ENCODE results near the gene CHST13.
"Not testable (repeated sequence)": the region's sequence is repeated elsewhere in the genome, so short reads cannot be mapped to it uniquely, and the experiment has no call there.

Gene CHST13

DNA sequence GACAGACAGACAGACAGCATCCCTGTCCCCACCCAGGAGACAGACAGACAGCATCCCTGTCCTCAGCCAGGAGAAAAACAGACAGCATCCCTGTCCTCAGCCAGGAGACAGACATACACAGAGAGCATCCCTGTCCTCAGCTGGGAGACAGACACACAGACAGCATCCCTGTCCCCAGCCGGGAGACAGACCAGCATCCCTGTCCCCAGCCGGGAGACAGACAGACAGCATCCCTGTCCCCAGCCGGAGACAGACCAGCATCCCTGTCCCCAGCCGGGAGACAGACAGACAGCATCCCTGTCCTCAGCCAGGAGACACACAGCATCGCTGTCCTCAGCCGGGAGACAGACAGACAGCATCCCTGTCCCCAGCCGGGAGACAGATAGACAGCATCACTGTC lies 10.8 kb downstream of the CHST13 start:
- not testable (repeated sequence) for H3K9me3 ChIP-seq (ENCODE audit: control insufficient read depth, insufficient read depth, low read length); H3K36me3 ChIP-seq (ENCODE audit: control insufficient read depth, insufficient read depth, low read length); H3K27ac ChIP-seq (ENCODE audit: low read length); H3K4me1 ChIP-seq (ENCODE audit: control insufficient read depth, insufficient read depth, low read length); DNase-seq (ENCODE audit: low read depth, low spot score); H3K4me3 ChIP-seq (ENCODE audit: low read length); H3K27me3 ChIP-seq (ENCODE audit: control insufficient read depth, insufficient read depth, low read length)
- no CpG with 5 or more reads among the region's 7 CpGs for WGBS (ENCODE audit: insufficient coverage, insufficient read length)

DNA sequence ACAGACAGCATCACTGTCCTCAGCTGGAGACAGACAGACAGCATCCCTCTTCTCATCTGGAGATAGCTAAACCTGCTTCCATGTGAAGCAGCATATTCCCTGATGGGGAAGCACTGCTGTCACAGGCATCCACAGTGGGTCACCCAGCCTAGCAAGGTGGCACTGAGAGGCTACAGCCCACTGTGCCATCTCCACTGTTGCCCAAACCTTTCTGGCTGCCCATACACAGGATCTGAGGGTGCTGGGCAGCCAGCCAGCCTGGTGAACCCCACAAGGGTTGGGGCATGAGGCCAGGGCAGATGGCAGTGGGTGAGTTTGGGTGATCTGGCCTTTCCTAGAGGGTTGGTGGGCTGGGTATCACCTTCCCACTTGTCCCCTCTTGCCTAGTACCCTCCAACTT lies 11.7 kb downstream of the CHST13 start:
- Histone ChIP-seq H3K4me1 (ENCODE audit: control insufficient read depth, insufficient read depth, low read length) (no peaks in the 10 kb centered on the region), H3K27me3 (ENCODE audit: control insufficient read depth, insufficient read depth, low read length) (no peaks in the 10 kb centered on the region), H3K9me3 (ENCODE audit: control insufficient read depth, insufficient read depth, low read length) (no peaks in the 10 kb centered on the region), H3K4me3 (ENCODE audit: low read length) (no peak overlapping the region), H3K27ac (ENCODE audit: low read length) (no peak overlapping the region), H3K36me3 (ENCODE audit: control insufficient read depth, insufficient read depth, low read length) (no peaks in the 10 kb centered on the region)
- DNase-seq (ENCODE audit: low read depth, low spot score), result no peak

GRCh38 chr3:126536126-126536525 lies 12.2 kb downstream of the CHST13 start:
- no peak overlapping the region for H3K27ac ChIP-seq (ENCODE audit: low read length)
- no peak for DNase-seq (ENCODE audit: low read depth, low spot score)
- no peaks in the 10 kb centered on the region for H3K27me3 ChIP-seq (ENCODE audit: control insufficient read depth, insufficient read depth, low read length)
- WGBS (ENCODE audit: insufficient coverage, insufficient read length), result no CpG with 5 or more reads among the region's 3 CpGs
- H3K4me1 ChIP-seq (ENCODE audit: control insufficient read depth, insufficient read depth, low read length), result no peaks in the 10 kb centered on the region
- H3K36me3 ChIP-seq (ENCODE audit: control insufficient read depth, insufficient read depth, low read length), result no peaks in the 10 kb centered on the region; the same call in 1 of the 2 replicates
- H3K4me3 ChIP-seq (ENCODE audit: low read length), result no peak overlapping the region
- no peaks in the 10 kb centered on the region for H3K9me3 ChIP-seq (ENCODE audit: control insufficient read depth, insufficient read depth, low read length)

- H3K4me3 ChIP-seq (ENCODE audit: low read length), result no peak overlapping the region
- no peak overlapping the region for H3K27ac ChIP-seq (ENCODE audit: low read length)
- H3K9me3 ChIP-seq (ENCODE audit: control insufficient read depth, insufficient read depth, low read length), result no peaks in the 10 kb centered on the region
- DNase-seq (ENCODE audit: low read depth, low spot score), result no peak
- no peaks in the 10 kb centered on the region; the same call in 1 of the 2 replicates for H3K36me3 ChIP-seq (ENCODE audit: control insufficient read depth, insufficient read depth, low read length)
- no peaks in the 10 kb centered on the region for H3K4me1 ChIP-seq (ENCODE audit: control insufficient read depth, insufficient read depth, low read length)
- no CpG with 5 or more reads among the region's 9 CpGs for WGBS (ENCODE audit: insufficient coverage, insufficient read length)
- H3K27me3 ChIP-seq (ENCODE audit: control insufficient read depth, insufficient read depth, low read length), result no peaks in the 10 kb centered on the region
Observed at GRCh38 chr3:126537116-126537729, 13.3 kb downstream of the CHST13 start.

DNA sequence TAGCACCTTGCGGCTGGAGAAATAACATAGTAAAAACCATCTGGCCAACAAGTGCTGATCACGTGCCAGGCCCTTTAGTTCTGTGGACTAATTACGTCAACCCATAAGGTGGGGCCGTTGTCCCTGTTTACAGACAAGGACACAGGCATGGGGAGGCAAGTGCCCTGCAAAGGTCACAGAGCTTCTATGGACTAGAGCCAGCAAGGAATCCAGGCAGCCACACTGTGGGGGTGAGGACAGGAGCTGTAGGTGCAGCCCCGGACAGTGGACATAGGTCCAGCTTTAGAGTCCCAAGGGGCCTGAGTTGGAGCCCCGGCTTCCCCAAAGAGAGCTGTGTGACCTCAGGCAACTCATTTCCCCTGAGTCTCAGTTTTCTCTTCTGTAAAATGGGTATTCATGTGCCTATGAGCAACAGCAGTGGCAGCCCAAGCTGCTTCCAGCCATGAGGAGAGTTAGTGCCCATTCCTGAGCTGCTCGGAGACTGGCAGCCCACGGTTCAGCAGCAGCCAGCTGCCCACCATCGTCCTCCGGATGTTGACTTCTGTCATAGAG lies 13.9 kb downstream of the CHST13 start:
- no peak for DNase-seq (ENCODE audit: low read depth, low spot score)
- no peaks in the 10 kb centered on the region for H3K9me3 ChIP-seq (ENCODE audit: control insufficient read depth, insufficient read depth, low read length)
- no peak overlapping the region for H3K4me3 ChIP-seq (ENCODE audit: low read length)
- H3K27me3 ChIP-seq (ENCODE audit: control insufficient read depth, insufficient read depth, low read length), result no peaks in the 10 kb centered on the region
- H3K36me3 ChIP-seq (ENCODE audit: control insufficient read depth, insufficient read depth, low read length), result no peaks in the 10 kb centered on the region; the same call in 1 of the 2 replicates
- H3K4me1 ChIP-seq (ENCODE audit: control insufficient read depth, insufficient read depth, low read length), result no peaks in the 10 kb centered on the region
- H3K27ac ChIP-seq (ENCODE audit: low read length), result no peak overlapping the region
- WGBS (ENCODE audit: insufficient coverage, insufficient read length), result no CpG with 5 or more reads among the region's 10 CpGs

DNA sequence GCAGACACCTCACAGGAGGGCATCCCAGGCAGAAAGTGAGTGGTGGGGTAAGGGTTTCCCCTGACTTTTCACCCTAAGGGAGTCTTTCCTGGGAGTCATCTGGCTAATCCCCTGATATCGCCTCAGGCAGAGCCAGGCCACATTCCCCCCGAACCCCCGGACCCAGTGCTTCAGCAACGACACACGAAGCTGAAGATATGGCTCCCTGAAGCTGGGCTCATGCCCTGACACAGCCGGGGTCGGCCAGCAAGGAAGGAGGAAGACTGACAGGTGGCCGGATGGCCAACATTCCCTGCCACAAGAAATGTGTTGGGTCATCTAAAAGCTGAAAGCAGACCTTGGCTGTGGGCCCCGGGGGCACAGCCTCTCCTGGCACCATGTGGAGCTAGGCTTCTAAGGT lies 14.4 kb downstream of the CHST13 start:
- H3K36me3 ChIP-seq (ENCODE audit: control insufficient read depth, insufficient read depth, low read length), result no peaks in the 10 kb centered on the region; the same call in 1 of the 2 replicates
- WGBS (ENCODE audit: insufficient coverage, insufficient read length), result no CpG with 5 or more reads among the region's 9 CpGs
- H3K27me3 ChIP-seq (ENCODE audit: control insufficient read depth, insufficient read depth, low read length), result no peaks in the 10 kb centered on the region
- DNase-seq (ENCODE audit: low read depth, low spot score), result no peak
- H3K4me3 ChIP-seq (ENCODE audit: low read length), result no peak overlapping the region
- H3K4me1 ChIP-seq (ENCODE audit: control insufficient read depth, insufficient read depth, low read length), result no peaks in the 10 kb centered on the region
- no peaks in the 10 kb centered on the region for H3K9me3 ChIP-seq (ENCODE audit: control insufficient read depth, insufficient read depth, low read length)
- H3K27ac ChIP-seq (ENCODE audit: low read length), result no peak overlapping the region

DNA sequence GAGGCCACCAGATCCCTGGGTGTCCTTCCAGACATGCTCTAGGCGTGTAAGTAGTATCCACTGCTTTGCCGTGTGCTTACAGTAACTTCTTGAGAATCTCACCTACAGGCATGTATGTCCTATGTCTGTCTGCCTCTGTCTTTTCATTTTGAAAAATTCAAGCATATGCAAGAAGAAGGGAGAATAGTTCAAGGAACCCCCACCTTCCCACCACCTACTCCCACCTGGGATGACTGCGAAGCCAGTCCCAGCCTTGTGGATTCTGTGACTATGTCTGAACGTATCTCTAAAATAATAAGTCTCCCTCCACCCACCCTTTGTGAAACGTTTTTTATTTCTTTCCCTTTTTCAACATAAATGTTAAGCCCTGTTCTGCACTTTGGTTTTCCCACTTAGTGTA lies 15.0 kb downstream of the CHST13 start:
- no peaks in the 10 kb centered on the region for H3K9me3 ChIP-seq (ENCODE audit: control insufficient read depth, insufficient read depth, low read length)
- no CpG with 5 or more reads among the region's 5 CpGs for WGBS (ENCODE audit: insufficient coverage, insufficient read length)
- H3K4me3 ChIP-seq (ENCODE audit: low read length), result no peak overlapping the region
- H3K27ac ChIP-seq (ENCODE audit: low read length), result no peak overlapping the region
- H3K27me3 ChIP-seq (ENCODE audit: control insufficient read depth, insufficient read depth, low read length), result no peaks in the 10 kb centered on the region
- no peaks in the 10 kb centered on the region for H3K4me1 ChIP-seq (ENCODE audit: control insufficient read depth, insufficient read depth, low read length)
- DNase-seq (ENCODE audit: low read depth, low spot score), result no peak
- no peaks in the 10 kb centered on the region; the same call in 1 of the 2 replicates for H3K36me3 ChIP-seq (ENCODE audit: control insufficient read depth, insufficient read depth, low read length)

DNA sequence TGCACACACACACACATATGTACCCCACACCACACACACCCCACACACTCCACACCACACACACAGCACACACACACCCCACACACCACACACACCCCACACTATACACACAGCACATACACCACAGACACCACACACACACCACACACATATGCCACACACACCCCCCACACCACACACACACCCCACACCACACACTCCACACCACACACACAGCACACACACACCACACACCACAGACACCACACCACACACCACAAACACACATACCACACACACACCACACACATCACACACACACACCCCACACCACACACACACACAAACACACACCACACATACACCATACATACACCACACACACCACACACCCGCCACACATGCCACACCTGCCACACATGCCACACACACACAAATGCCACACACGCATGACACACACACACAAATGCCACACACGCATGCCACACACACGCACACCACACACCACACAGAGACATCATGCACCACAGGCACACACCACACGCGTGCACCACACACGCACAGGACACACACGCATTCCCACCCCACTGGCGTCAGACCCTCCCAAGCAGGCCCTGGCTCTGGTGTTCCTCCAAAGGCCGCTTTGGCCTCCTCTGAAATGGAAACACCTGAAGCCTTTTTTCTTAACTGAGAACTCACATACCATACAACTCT lies 15.7 kb downstream of the CHST13 start:
- no peak overlapping the region for H3K27ac ChIP-seq (ENCODE audit: low read length)
- H3K27me3 ChIP-seq (ENCODE audit: control insufficient read depth, insufficient read depth, low read length), result no peaks in the 10 kb centered on the region
- H3K36me3 ChIP-seq (ENCODE audit: control insufficient read depth, insufficient read depth, low read length), result no peaks in the 10 kb centered on the region; the same call in 1 of the 2 replicates
- H3K4me1 ChIP-seq (ENCODE audit: control insufficient read depth, insufficient read depth, low read length), result no peaks in the 10 kb centered on the region
- DNase-seq (ENCODE audit: low read depth, low spot score), result no peak
- no peak overlapping the region for H3K4me3 ChIP-seq (ENCODE audit: low read length)
- no peaks in the 10 kb centered on the region for H3K9me3 ChIP-seq (ENCODE audit: control insufficient read depth, insufficient read depth, low read length)
- no CpG with 5 or more reads among the region's 10 CpGs for WGBS (ENCODE audit: insufficient coverage, insufficient read length)

- WGBS (ENCODE audit: insufficient coverage, insufficient read length), result no CpG with 5 or more reads among the region's 9 CpGs
- Histone ChIP-seq H3K27ac (ENCODE audit: low read length) (no peak overlapping the region), H3K27me3 (ENCODE audit: control insufficient read depth, insufficient read depth, low read length) (no peaks in the 10 kb centered on the region), H3K4me1 (ENCODE audit: control insufficient read depth, insufficient read depth, low read length) (no peaks in the 10 kb centered on the region), H3K4me3 (ENCODE audit: low read length) (no peak overlapping the region), H3K36me3 (ENCODE audit: control insufficient read depth, insufficient read depth, low read length) (no peaks in the 10 kb centered on the region; the same call in 1 of the 2 replicates), H3K9me3 (ENCODE audit: control insufficient read depth, insufficient read depth, low read length) (no peaks in the 10 kb centered on the region)
- no peak for DNase-seq (ENCODE audit: low read depth, low spot score)
Observed at GRCh38 chr3:126540342-126540849, 16.4 kb downstream of the CHST13 start.

DNA sequence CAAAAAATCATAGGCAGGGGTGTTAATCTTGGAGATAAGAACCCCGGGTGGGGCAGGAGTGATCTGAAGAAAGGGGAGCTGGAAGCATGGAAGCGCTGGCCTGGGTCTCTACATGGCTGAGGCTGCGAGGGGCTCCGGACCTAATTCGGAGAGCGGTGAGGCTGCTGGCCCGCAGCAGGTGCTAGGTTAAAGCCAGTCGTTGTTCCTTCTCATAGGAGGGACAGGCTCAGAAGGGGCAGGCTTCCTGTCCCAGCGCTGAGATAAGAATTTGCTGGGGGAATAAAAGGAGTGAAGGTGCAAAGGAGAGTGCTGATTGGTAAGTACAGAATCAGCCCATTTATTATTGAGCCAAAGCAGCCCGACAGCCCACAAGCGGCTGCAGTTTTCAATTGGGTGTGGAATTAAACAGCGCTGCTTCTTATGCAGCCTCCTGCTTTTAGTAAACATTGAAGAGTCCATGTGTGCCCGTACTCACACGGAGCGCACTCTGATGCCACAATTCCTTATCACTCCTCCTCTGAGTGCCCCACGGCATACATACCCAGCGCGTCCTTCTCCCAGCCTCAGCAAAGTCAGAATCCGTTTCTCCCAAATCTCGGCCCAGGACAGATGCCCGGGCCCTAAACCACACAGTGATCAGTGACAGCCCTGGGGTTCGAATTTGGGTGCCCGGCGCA lies 17.1 kb downstream of the CHST13 start:
- DNase-seq (ENCODE audit: low read depth, low spot score), result no peak
- no peaks in the 10 kb centered on the region; the same call in 1 of the 2 replicates for H3K36me3 ChIP-seq (ENCODE audit: control insufficient read depth, insufficient read depth, low read length)

More for the DNA sequence above, 17.1 kb downstream of the CHST13 start:
- H3K4me1 ChIP-seq (ENCODE audit: control insufficient read depth, insufficient read depth, low read length), result no peaks in the 10 kb centered on the region
- WGBS (ENCODE audit: insufficient coverage, insufficient read length), result no CpG with 5 or more reads among the region's 24 CpGs
- H3K27me3 ChIP-seq (ENCODE audit: control insufficient read depth, insufficient read depth, low read length), result no peaks in the 10 kb centered on the region
- no peak overlapping the region for H3K4me3 ChIP-seq (ENCODE audit: low read length)
- H3K9me3 ChIP-seq (ENCODE audit: control insufficient read depth, insufficient read depth, low read length), result no peaks in the 10 kb centered on the region
- no peak overlapping the region for H3K27ac ChIP-seq (ENCODE audit: low read length)

Data from iPS DF 6.9 (cell line).